ENCODE data around the gene CAPN13. TPM values are rescaled to one million over a fixed set of nuclear protein-coding genes. Genes with fewer than 3 reads are reported as not detected.

The CAPN13 gene
- total RNA-seq, 2 experiments from 2014 or later, result not detected

- POLR2A ChIA-PET, result no interaction called here
- H3K27ac Mint-ChIP-seq, result no peak overlapping the region
- peaks cover 4% of the 10 kb centered on the region for H3K27me3 Mint-ChIP-seq
- no peaks in the 10 kb centered on the region for H3K36me3 Mint-ChIP-seq (ENCODE audit: low read depth)
- DNase-seq, result no peak
- H3K9me3 Mint-ChIP-seq, result no peaks in the 10 kb centered on the region
- CTCF ChIA-PET, result no interaction called here
- H3K4me1 Mint-ChIP-seq, result peaks cover 2% of the 10 kb centered on the region
- H3K4me3 Mint-ChIP-seq, result no peak overlapping the region
These were observed 62.4 kb downstream of the CAPN13 start for GRCh38 chr2:30744823-30745222.

GRCh38 chr2:30741576-30741975 lies 65.7 kb downstream of the CAPN13 start:
- Mint-ChIP-seq H3K36me3 (ENCODE audit: low read depth) (no peaks in the 10 kb centered on the region), H3K9me3 (no peaks in the 10 kb centered on the region), H3K27me3 (peaks cover under 1% of the 10 kb centered on the region), H3K4me1 (peaks cover under 1% of the 10 kb centered on the region), H3K27ac (no peak overlapping the region), H3K4me3 (no peak overlapping the region)
- CTCF ChIA-PET, result no interaction called here
- DNase-seq, result no peak
- POLR2A ChIA-PET, result no interaction called here

GRCh38 chr2:30738141-30738911 lies 68.9 kb downstream of the CAPN13 start:
- H3K36me3 Mint-ChIP-seq (ENCODE audit: low read depth), result no peaks in the 10 kb centered on the region
- CTCF ChIA-PET, result no interaction called here
- H3K4me3 Mint-ChIP-seq, result no peak overlapping the region
- DNase-seq, result no peak
- POLR2A ChIA-PET, result no interaction called here
- H3K27ac Mint-ChIP-seq, result no peak overlapping the region
- no peaks in the 10 kb centered on the region for H3K27me3 Mint-ChIP-seq
- H3K4me1 Mint-ChIP-seq, result no peaks in the 10 kb centered on the region
- H3K9me3 Mint-ChIP-seq, result no peaks in the 10 kb centered on the region

- POLR2A ChIA-PET, result no interaction called here
These were observed 70.0 kb downstream of the CAPN13 start for GRCh38 chr2:30737326-30737610.

GRCh38 chr2:30736461-30737325 lies 70.6 kb downstream of the CAPN13 start:
- no peaks in the 10 kb centered on the region for H3K27me3 Mint-ChIP-seq
- no peak overlapping the region for H3K4me3 Mint-ChIP-seq
- H3K4me1 Mint-ChIP-seq, result no peaks in the 10 kb centered on the region
- H3K27ac Mint-ChIP-seq, result no peak overlapping the region
- H3K36me3 Mint-ChIP-seq (ENCODE audit: low read depth), result no peaks in the 10 kb centered on the region
- ChIA-PET POLR2A (no interaction called here), CTCF (no interaction called here)
- no peak for DNase-seq
- no peaks in the 10 kb centered on the region for H3K9me3 Mint-ChIP-seq

More at GRCh38 chr2:30737326-30737610, 70.0 kb downstream of the CAPN13 start:
- no peak overlapping the region for H3K27ac Mint-ChIP-seq
- H3K27me3 Mint-ChIP-seq, result no peaks in the 10 kb centered on the region
- CTCF ChIA-PET, result no interaction called here
- no peak for DNase-seq
- H3K36me3 Mint-ChIP-seq (ENCODE audit: low read depth), result no peaks in the 10 kb centered on the region
- H3K4me1 Mint-ChIP-seq, result no peaks in the 10 kb centered on the region
- H3K4me3 Mint-ChIP-seq, result no peak overlapping the region
- no peaks in the 10 kb centered on the region for H3K9me3 Mint-ChIP-seq

GRCh38 chr2:30733876-30734520 lies 73.2 kb downstream of the CAPN13 start:
- Mint-ChIP-seq H3K4me1 (no peaks in the 10 kb centered on the region), H3K9me3 (no peaks in the 10 kb centered on the region), H3K4me3 (no peak overlapping the region), H3K27ac (no peak overlapping the region), H3K27me3 (no peaks in the 10 kb centered on the region), H3K36me3 (ENCODE audit: low read depth) (no peaks in the 10 kb centered on the region)
- CTCF ChIA-PET, result no interaction called here
- POLR2A ChIA-PET, result no interaction called here
- no peak for DNase-seq

GRCh38 chr2:30732876-30733275 lies 74.4 kb downstream of the CAPN13 start:
- CTCF ChIA-PET, result no interaction called here
- POLR2A ChIA-PET, result no interaction called here
- no peak overlapping the region for H3K4me3 Mint-ChIP-seq
- H3K27me3 Mint-ChIP-seq, result no peaks in the 10 kb centered on the region
- no peaks in the 10 kb centered on the region for H3K36me3 Mint-ChIP-seq (ENCODE audit: low read depth)
- H3K4me1 Mint-ChIP-seq, result no peaks in the 10 kb centered on the region
- H3K27ac Mint-ChIP-seq, result no peak overlapping the region
- no peaks in the 10 kb centered on the region for H3K9me3 Mint-ChIP-seq
- no peak for DNase-seq

GRCh38 chr2:30732376-30732775 lies 74.9 kb downstream of the CAPN13 start:
- H3K4me1 Mint-ChIP-seq, result no peaks in the 10 kb centered on the region
- H3K36me3 Mint-ChIP-seq (ENCODE audit: low read depth), result no peaks in the 10 kb centered on the region
- no peak overlapping the region for H3K4me3 Mint-ChIP-seq
- ChIA-PET CTCF (no interaction called here), POLR2A (no interaction called here)
- no peak for DNase-seq
- peaks cover under 1% of the 10 kb centered on the region for H3K27me3 Mint-ChIP-seq
- H3K9me3 Mint-ChIP-seq, result no peaks in the 10 kb centered on the region
- H3K27ac Mint-ChIP-seq, result no peak overlapping the region

GRCh38 chr2:30731706-30732105 lies 75.5 kb downstream of the CAPN13 start:
- CTCF ChIA-PET, result no interaction called here
- no peak overlapping the region for H3K4me3 Mint-ChIP-seq
- H3K27me3 Mint-ChIP-seq, result peaks cover 8% of the 10 kb centered on the region
- H3K27ac Mint-ChIP-seq, result no peak overlapping the region
- no peaks in the 10 kb centered on the region for H3K4me1 Mint-ChIP-seq
- no peaks in the 10 kb centered on the region for H3K9me3 Mint-ChIP-seq
- no peaks in the 10 kb centered on the region for H3K36me3 Mint-ChIP-seq (ENCODE audit: low read depth)
- no peak for DNase-seq
- POLR2A ChIA-PET, result no interaction called here

- DNase-seq, result no peak
- Mint-ChIP-seq H3K4me3 (no peak overlapping the region), H3K27me3 (peaks cover 10% of the 10 kb centered on the region), H3K4me1 (no peaks in the 10 kb centered on the region), H3K36me3 (ENCODE audit: low read depth) (no peaks in the 10 kb centered on the region), H3K27ac (no peak overlapping the region), H3K9me3 (no peaks in the 10 kb centered on the region)
- ChIA-PET CTCF (interaction anchor here (0.6 to 1.3 kb wide), 3 partner anchors 19 to 566 kb away, joined by 3 to 4 read pairs (median 3); no protein-coding TSS in a partner anchor), POLR2A (no interaction called here)
These were observed 76.3 kb downstream of the CAPN13 start for GRCh38 chr2:30730736-30731647.

- POLR2A ChIA-PET, result no interaction called here
These were observed 78.2 kb downstream of the CAPN13 start for GRCh38 chr2:30729031-30729430.

GRCh38 chr2:30722936-30723725 lies 84.1 kb downstream of the CAPN13 start:
- Mint-ChIP-seq H3K4me1 (no peaks in the 10 kb centered on the region), H3K36me3 (ENCODE audit: low read depth) (no peaks in the 10 kb centered on the region), H3K27me3 (peaks cover 45% of the 10 kb centered on the region), H3K9me3 (no peaks in the 10 kb centered on the region), H3K4me3 (no peak overlapping the region), H3K27ac (no peak overlapping the region)
- CTCF ChIA-PET, result interaction anchor here (3.0 kb wide), 1 partner anchor 12 kb away, joined by 17 read pairs; no protein-coding TSS in a partner anchor
- DNase-seq, result no peak
- POLR2A ChIA-PET, result no interaction called here

More at GRCh38 chr2:30729031-30729430, 78.2 kb downstream of the CAPN13 start:
- H3K27me3 Mint-ChIP-seq, result peaks cover 27% of the 10 kb centered on the region
- H3K36me3 Mint-ChIP-seq (ENCODE audit: low read depth), result no peaks in the 10 kb centered on the region
- CTCF ChIA-PET, result interaction anchor here (1.5 kb wide), 1 partner anchor 17 kb away, joined by 3 read pairs; no protein-coding TSS in a partner anchor
- H3K4me3 Mint-ChIP-seq, result no peak overlapping the region
- H3K9me3 Mint-ChIP-seq, result no peaks in the 10 kb centered on the region
- no peak overlapping the region for H3K27ac Mint-ChIP-seq
- no peaks in the 10 kb centered on the region for H3K4me1 Mint-ChIP-seq
- no peak for DNase-seq

Data from activated CD4-positive, alpha-beta memory T cell treated with anti-CD3 and anti-CD28 coated beads, Interleukin-2, amount 10 ng/mL, durations not matched to agents 7 days and 5 days (primary cell).